Measurements from ENCODE around the gene LSS.

- TF ChIP-seq CTCF (IDR thresholded peaks at IDR 0.05) (no peak), POLR2A (IDR thresholded peaks at IDR 0.05) (no peak)
These were observed 15.4 kb upstream of the LSS start for GRCh38 chr21:46243960-46244361.

Measured in lower leg skin (tissue), 3 donors.